ES-I3 (cell line): ENCODE results near the gene ADIPOR2.

Source experiments
- H3K36me3 ChIP-seq: 2 replicates; pipeline ENCODE4 v1.6.1; 2013; ENCODE audit warnings: mild to moderate bottlenecking, low read length, control low read depth, moderate library complexity; ENCODE audit not compliant: insufficient read depth
- H3K4me1 ChIP-seq: 2 replicates; pipeline ENCODE4 v1.6.1; 2013; ENCODE audit warnings: mild to moderate bottlenecking, control low read depth, low read length; ENCODE audit not compliant: insufficient read depth
- H3K9ac ChIP-seq: 2 replicates; pipeline ENCODE4 v1.6.1; 2013; ENCODE audit warnings: low read depth, mild to moderate bottlenecking, low read length, moderate library complexity
- H3K9me3 ChIP-seq: 2 replicates; pipeline ENCODE4 v1.6.1; 2013; ENCODE audit warnings: mild to moderate bottlenecking, low read length, moderate library complexity; ENCODE audit not compliant: control insufficient read depth, insufficient read depth

Gene ADIPOR2

DNA sequence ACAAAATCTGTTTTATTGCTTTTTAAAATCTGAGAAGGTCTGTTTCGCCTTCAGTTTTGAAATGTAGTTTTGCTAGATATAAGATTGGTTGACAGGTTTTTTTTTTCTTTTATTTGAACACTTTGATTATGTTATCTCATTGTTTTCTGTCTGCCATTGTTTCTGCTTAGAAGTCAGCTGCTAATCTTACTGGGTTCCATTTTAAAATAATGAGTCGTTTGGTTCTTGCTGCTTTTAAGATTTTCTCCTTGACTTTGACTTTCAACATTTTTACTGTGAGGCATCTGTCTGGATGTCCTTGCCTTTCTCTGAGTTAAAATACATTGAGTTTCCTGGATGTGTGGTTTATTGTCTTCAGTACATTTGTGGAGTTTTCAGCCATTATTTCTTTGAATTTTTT lies 56.7 kb downstream of the ADIPOR2 start:
- Histone ChIP-seq H3K4me1 (no peaks in the 10 kb centered on the region), H3K36me3 (no peaks in the 10 kb centered on the region), H3K9ac (no peak overlapping the region), H3K9me3 (no peaks in the 10 kb centered on the region; the same call in 1 of the 2 replicates)

DNA sequence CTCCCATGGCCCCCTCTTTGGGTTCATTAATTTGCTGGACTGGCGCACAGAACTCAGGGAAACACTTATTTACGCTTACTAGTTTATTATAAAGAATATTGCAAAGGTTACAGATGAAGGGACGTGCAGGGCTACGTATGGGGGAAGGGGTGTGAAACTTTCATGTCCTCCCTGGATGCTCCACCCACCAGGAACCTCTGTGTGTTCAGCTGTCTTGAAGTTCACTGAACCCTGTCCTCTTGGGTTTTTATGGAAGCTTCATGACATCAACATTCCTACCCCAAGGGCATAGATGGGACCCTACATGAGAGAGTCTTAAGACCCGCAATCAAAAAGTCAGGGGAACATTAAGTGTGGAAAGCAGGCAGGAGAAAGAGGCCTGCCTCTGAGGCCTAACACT lies 58.1 kb downstream of the ADIPOR2 start:
- H3K9me3 ChIP-seq = no peaks in the 10 kb centered on the region; the same call in 1 of the 2 replicates
- no peaks in the 10 kb centered on the region for H3K36me3 ChIP-seq
- no peak overlapping the region for H3K9ac ChIP-seq
- H3K4me1 ChIP-seq = no peaks in the 10 kb centered on the region

DNA sequence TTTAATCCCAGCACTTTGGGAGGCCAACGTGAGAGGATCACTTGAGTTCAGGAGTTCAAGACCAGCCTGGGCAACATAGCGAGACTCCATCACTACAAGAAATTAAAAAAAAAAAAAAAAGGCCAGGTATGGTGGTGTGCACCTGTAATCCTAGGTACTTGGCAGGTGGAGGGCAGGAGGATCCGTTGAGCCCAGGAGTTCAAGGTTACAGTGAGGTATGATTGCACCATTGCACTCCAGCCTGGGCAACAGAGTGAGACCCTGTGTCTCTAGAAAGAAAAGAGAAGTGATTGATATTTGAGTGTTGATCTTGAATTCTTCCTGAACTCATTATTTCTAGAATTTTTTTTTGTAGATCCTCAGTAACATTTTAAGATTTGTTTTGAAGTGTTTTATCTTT lies 59.4 kb downstream of the ADIPOR2 start:
- H3K9me3 ChIP-seq = no peaks in the 10 kb centered on the region; the same call in 1 of the 2 replicates
- no peak overlapping the region for H3K9ac ChIP-seq
- H3K36me3 ChIP-seq = no peaks in the 10 kb centered on the region; the same call in 1 of the 2 replicates
- no peaks in the 10 kb centered on the region for H3K4me1 ChIP-seq

DNA sequence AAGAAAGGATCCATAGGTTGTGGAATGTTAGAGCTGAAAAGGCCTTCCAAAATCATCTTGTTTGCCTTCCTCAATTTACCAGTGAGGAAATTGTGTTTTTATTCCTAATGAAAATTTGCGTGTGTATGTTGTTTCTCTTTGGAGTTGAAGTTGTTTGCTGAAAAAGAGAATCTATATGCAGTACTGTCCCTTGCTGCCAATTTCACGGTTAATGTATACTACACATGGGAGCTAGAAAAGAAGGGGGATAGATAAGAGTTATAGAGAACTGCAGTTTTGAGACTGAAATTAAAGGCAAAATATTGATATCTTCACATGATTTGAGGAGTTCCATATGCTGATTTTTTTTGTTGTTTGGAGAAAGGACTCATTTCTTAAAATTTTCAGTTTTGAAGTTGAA lies 67.5 kb downstream of the ADIPOR2 start:
- Histone ChIP-seq H3K9ac (no peak overlapping the region), H3K9me3 (no peaks in the 10 kb centered on the region), H3K36me3 (peaks cover 6% of the 10 kb centered on the region; the same call in 1 of the 2 replicates), H3K4me1 (0 out of 2 replicates have a peak, but pooled peaks cover 5% of the 10 kb centered on the region)

DNA sequence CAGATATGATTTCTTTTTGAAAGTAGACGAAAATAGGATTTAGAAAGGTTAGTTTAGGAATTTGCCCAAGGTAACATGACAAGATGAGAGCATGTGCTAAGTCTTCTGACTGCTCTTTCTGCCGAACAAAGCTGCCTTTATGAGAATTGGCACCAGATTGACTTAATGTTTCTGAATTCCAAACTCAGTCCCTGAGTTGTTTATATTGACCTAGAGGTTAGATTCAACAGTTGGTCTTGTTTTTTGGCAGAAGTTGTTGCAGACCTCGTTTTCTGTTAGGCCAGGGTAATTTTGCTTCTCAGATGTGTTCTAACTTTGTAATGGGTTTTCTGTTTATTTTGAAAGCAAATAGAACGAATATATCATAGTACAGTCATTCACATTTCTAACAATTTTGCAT lies 68.0 kb downstream of the ADIPOR2 start:
- H3K9me3 ChIP-seq = no peaks in the 10 kb centered on the region
- peaks cover 6% of the 10 kb centered on the region; the same call in 1 of the 2 replicates for H3K36me3 ChIP-seq
- H3K4me1 ChIP-seq = 0 out of 2 replicates have a peak, but pooled peaks cover 5% of the 10 kb centered on the region
- no peak overlapping the region for H3K9ac ChIP-seq

DNA sequence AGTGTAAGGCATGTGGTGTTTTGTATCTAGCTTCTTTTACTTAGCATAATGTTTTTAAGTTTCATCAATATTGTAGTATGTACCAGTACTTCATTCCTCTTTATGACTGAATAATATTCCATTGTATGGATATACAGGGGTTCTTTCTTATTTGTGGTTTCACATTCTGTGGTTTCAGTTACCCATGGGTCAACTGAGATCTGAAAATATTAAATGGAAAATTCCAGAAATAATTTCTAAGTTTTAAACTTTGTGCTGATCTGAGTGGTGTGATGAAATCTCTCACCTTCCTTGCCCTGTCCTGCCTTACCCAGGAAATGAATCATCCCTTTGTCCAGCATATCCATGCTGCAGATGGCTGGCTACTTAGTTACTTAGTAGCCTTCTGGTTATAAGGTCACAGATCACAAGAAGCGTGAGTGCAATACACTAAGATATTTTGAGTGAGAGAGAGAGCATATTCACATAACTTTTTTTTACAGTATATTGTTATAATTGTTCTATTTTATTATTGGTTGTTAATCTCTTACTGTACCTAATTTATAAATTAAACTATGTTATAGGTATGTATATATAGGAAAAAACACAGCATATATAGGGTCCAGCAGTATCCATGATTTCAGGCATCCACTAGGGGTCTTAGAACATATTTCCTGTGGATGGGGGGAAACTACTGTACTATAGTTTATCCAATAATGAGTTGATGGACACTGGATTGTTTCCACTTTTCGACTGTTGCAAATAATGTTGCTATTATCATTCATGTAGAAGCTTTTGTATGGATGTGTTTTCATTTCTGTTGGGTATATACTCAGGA lies 69.9 kb downstream of the ADIPOR2 start:
- 0 out of 2 replicates have a peak, but pooled peaks cover 5% of the 10 kb centered on the region for H3K4me1 ChIP-seq
- H3K9me3 ChIP-seq = no peaks in the 10 kb centered on the region
- H3K36me3 ChIP-seq = peaks cover 6% of the 10 kb centered on the region; the same call in 1 of the 2 replicates
- H3K9ac ChIP-seq = no peak overlapping the region

DNA sequence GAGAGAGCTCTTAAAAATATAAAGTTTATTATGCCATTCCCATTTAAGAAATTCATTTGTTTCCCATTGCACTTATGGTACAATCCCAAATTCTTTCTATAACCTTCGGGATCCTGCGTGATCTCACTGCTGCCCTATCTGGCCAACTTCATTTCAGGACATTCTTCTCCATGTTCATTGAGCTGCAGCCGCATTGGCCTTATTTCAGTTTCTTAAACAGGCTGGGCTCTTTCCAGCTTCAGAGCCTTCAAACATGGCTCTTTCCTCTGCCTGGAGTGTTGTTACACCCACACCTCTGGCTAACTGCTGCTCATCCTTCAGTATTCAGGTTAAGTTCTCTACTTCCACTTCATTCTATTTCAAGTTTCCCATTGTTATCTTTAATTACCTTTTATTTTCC lies 71.0 kb downstream of the ADIPOR2 start:
- Histone ChIP-seq H3K4me1 (0 out of 2 replicates have a peak, but pooled peaks cover 5% of the 10 kb centered on the region), H3K9me3 (no peaks in the 10 kb centered on the region), H3K9ac (no peak overlapping the region), H3K36me3 (peaks cover 4% of the 10 kb centered on the region; the same call in 1 of the 2 replicates)

DNA sequence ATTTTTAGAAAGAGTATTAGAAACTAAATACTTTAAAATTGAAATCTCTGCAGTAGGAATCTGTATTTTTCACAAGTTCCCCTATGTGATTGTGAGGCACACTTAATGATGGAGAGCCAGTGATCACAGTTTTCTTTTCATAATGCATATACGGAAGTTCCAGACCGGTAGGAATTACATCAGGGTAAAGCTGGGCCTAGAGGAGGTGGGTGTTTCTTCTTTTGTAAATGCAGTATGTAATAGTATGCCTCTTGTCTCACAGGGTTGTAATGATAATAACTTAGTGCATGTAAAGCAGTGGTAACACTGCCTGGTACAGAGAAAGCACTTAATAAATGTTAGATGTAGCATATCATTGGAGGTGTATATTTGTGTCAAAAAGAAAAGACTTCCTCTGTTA lies 72.3 kb downstream of the ADIPOR2 start:
- no peaks in the 10 kb centered on the region for H3K9me3 ChIP-seq
- 0 out of 2 replicates have a peak, but pooled peaks cover 5% of the 10 kb centered on the region for H3K4me1 ChIP-seq
- H3K36me3 ChIP-seq = no peaks in the 10 kb centered on the region
- no peak overlapping the region for H3K9ac ChIP-seq

DNA sequence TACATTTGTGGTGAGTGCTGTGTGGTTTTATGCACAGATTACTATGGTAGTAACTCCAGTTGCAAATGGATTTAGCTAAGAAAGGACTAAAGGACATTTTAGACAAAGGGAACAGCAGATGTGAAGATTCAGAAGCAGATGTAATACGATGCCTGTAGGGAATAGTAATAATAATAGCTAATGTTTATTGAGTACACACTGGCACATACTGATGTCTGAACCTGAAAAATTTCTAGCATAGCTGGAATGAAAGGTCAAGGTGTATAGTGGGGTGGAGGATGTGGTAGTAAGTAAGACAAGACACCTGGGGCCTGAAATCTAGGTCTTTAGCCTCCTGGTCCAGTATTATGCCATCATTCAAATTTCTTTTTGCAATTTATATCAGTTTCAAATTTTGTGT lies 75.2 kb downstream of the ADIPOR2 start:
- Histone ChIP-seq H3K9me3 (no peaks in the 10 kb centered on the region), H3K4me1 (no peaks in the 10 kb centered on the region), H3K9ac (no peak overlapping the region), H3K36me3 (no peaks in the 10 kb centered on the region)

DNA sequence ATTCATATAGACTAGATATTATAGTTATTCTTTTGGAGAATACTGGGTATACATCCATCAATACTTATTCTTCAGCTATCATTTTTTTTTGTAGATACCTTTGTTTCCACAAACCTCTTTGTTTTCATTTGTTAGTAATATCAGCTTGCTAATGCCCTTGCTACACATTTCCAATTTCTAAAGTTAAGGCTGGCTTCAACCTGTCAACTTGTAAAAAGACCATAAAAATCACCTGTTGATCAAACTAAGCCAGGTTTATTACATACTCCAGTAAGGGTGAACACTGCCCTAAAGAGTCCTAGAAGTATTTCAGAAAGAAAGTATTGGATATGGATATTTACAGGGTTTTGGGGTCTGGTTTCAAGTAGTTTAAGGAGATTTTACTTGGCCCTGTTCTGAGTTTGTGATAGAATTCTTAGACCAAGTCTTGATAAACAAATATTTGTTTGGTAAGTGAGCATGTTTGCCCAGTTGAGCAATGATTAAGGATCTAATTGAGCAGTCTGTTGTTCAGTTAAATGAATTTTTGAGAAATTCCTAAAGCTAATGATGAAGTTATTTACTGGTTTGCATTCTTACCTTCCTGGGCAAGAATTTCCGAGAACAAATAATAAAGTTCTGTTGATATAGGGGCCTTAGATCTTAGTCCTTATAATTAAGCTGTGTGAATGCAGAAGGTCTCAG lies 76.7 kb downstream of the ADIPOR2 start:
- Histone ChIP-seq H3K9ac (no peak overlapping the region), H3K9me3 (no peaks in the 10 kb centered on the region), H3K4me1 (no peaks in the 10 kb centered on the region), H3K36me3 (no peaks in the 10 kb centered on the region)

DNA sequence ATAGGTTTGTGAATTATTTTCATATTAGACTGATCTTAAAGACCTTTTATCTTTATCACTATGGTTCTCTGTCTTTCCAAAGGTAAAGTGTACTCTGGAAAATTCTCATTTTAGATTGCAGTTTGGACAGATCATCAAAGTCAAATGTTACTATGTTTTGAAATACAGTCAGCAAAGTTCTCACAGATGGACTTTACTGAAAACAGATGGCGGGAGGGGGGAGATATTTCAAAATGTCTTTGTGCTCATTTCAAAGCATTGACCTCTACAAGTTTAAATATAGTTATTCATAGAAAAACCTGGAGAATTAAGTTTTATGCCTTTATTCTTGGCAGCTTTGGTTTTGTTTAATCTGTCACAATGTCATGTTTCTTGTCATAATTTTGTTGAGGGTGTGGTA lies 77.7 kb downstream of the ADIPOR2 start:
- no peak overlapping the region for H3K9ac ChIP-seq
- H3K4me1 ChIP-seq = no peaks in the 10 kb centered on the region
- no peaks in the 10 kb centered on the region for H3K9me3 ChIP-seq
- H3K36me3 ChIP-seq = no peaks in the 10 kb centered on the region; the same call in 1 of the 2 replicates

DNA sequence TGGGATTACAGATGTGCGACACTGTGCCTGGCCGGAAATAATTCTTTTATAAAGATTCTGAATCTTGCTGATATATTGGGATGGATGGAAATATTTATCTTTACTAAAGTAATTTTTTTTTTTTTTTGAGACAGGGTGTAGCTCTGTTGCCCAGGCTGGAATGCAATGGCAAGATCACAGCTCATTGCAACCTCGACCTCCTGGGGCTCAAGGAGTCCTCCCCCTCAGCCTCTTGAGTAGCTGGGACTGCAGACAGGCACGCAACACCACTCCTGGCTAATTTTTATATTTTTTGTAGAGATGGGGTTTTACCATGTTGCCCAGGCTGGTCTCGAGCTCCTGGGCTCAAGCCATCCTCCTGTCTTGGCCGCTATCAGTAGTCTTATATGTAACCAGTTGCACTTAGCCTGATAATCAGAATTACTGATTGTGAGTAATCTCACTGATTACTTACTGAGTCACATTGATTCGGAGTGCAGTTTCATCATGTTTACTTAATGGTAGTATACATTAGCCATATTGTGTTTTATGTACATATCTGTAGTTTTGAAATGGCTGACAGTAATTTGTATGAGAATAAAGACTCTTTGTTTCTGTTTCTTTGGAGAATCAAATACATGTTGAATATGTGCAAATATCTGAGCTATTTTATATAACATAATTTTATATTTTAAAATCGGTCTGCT lies 79.1 kb downstream of the ADIPOR2 start:
- Histone ChIP-seq H3K36me3 (no peaks in the 10 kb centered on the region; the same call in 1 of the 2 replicates), H3K4me1 (no peaks in the 10 kb centered on the region), H3K9ac (no peak overlapping the region), H3K9me3 (no peaks in the 10 kb centered on the region)

DNA sequence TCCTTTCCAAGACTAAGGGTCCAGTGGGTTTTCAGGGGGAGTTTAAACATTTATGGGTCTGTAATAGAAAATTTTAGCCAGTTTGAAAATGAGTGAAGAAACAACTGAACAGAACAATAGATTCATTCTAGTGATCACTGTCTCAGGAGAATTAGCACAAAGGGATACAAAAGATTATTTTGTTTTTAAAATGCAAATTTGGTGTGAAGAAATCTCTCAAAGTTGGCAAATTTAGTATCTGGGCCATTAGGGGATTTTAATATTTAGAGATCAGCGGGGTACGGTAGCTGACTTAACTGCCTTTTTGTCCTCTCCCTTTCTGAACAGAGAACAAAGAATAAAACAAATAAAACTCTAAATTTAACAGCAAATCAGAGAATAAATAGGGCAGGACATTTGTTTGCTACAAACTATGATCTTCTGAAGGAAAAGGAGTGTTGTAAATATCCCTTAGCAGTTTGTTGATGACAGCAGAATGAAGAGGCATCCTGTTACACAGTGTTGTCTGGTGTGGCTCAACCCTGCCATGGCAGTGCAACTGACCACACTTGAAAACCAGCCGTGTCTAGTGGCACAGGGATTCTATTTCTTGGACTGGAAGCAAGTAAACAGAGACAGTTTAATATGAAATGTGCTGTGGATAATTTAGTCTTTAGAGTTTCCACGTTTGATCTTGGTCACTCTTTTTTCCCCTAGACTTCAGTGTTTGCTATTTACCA lies 83.2 kb downstream of the ADIPOR2 start:
- Histone ChIP-seq H3K9ac (no peak overlapping the region), H3K36me3 (no peaks in the 10 kb centered on the region; the same call in none of the 2 replicates), H3K4me1 (peaks cover 12% of the 10 kb centered on the region), H3K9me3 (no peaks in the 10 kb centered on the region)
